GM06990 (cell line): Measurements from ENCODE around the gene TRAF1.

ENCODE experiments used
- DNase-seq: peaks from one replicate; pipeline ENCODE4 v3.0.0-alpha.2; 2011; ENCODE audit not compliant: insufficient read length; ENCODE audit errors: extremely low read depth
- H3K27me3 ChIP-seq: replicated peaks from 2 replicates; pipeline ENCODE4 v1.6.0; 2011; ENCODE audit warnings: low read length; ENCODE audit not compliant: control insufficient read depth, insufficient read depth
- H3K36me3 ChIP-seq: 2 replicates; pipeline ENCODE4 v1.5.1; 2011; ENCODE audit warnings: low read length; ENCODE audit not compliant: control insufficient read depth, insufficient read depth
- H3K4me3 ChIP-seq: replicated peaks from 2 replicates; pipeline ENCODE4 v1.5.1; 2011; ENCODE audit warnings: low read depth, mild to moderate bottlenecking, control low read depth, low read length
- TF ChIP-seq, protein P1 (sequence below): IDR thresholded peaks from 2 replicates; pipeline ENCODE4 v1.5.1; 2011; ENCODE audit warnings: low read length, control low read depth, mild to moderate bottlenecking, inconsistent platforms; ENCODE audit not compliant: insufficient read depth, poor library complexity, severe bottlenecking

The TRAF1 gene

GRCh38 chr9:120938851-120939250 lies 12.3 kb upstream of the TRAF1 start:
- Histone ChIP-seq H3K27me3 (no peaks in the 10 kb centered on the region), H3K36me3 (no peaks in the 10 kb centered on the region), H3K4me3 (no peak overlapping the region)
- DNase-seq: no peak
- TF ChIP-seq, protein P1, sequence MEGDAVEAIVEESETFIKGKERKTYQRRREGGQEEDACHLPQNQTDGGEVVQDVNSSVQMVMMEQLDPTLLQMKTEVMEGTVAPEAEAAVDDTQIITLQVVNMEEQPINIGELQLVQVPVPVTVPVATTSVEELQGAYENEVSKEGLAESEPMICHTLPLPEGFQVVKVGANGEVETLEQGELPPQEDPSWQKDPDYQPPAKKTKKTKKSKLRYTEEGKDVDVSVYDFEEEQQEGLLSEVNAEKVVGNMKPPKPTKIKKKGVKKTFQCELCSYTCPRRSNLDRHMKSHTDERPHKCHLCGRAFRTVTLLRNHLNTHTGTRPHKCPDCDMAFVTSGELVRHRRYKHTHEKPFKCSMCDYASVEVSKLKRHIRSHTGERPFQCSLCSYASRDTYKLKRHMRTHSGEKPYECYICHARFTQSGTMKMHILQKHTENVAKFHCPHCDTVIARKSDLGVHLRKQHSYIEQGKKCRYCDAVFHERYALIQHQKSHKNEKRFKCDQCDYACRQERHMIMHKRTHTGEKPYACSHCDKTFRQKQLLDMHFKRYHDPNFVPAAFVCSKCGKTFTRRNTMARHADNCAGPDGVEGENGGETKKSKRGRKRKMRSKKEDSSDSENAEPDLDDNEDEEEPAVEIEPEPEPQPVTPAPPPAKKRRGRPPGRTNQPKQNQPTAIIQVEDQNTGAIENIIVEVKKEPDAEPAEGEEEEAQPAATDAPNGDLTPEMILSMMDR: no peak

- H3K4me3 ChIP-seq: no peak overlapping the region
- no peak for DNase-seq
- no peaks in the 10 kb centered on the region for H3K27me3 ChIP-seq
- H3K36me3 ChIP-seq: no peaks in the 10 kb centered on the region
- TF ChIP-seq, protein P1: no peak
Observed at GRCh38 chr9:120937596-120937995, 11.0 kb upstream of the TRAF1 start.

GRCh38 chr9:120937127-120937526 lies 10.5 kb upstream of the TRAF1 start:
- TF ChIP-seq, protein P1: no peak
- H3K4me3 ChIP-seq: no peak overlapping the region
- no peaks in the 10 kb centered on the region for H3K27me3 ChIP-seq
- H3K36me3 ChIP-seq: no peaks in the 10 kb centered on the region
- no peak for DNase-seq

DNA sequence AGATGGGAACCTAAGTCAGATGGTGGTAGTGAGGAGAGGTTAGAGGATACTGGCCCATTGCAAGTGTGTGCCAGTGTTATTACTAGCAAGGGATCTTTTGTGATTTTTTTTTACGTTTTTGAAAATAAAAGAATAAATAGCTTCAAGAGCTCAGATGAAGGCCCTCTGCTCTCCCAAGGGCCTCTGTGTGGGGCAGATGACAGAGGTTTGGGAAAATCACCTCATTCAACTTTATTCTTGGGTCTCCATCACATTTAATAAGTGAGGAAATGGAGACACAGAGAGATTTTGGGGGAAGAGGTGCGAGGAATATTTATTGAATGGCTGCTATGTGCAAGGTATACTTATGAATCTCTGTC lies 10.1 kb upstream of the TRAF1 start:
- TF ChIP-seq, protein P1: no peak
- H3K36me3 ChIP-seq: no peaks in the 10 kb centered on the region
- DNase-seq: no peak
- no peak overlapping the region for H3K4me3 ChIP-seq
- H3K27me3 ChIP-seq: no peaks in the 10 kb centered on the region

GRCh38 chr9:120936011-120936763 lies 9.6 kb upstream of the TRAF1 start:
- Histone ChIP-seq H3K27me3 (no peaks in the 10 kb centered on the region), H3K4me3 (peak overlapping the region; percentile 24; the same call in 1 of the 2 replicates), H3K36me3 (no peaks in the 10 kb centered on the region)
- TF ChIP-seq, protein P1: peak; percentile 90
- DNase-seq: peak; percentile 73
